Fibroblast of the aortic adventitia (primary cell): Measurements from ENCODE around the gene SLC28A1. TPM values are rescaled to one million over a fixed set of nuclear protein-coding genes. Genes with fewer than 3 reads are reported as not detected.

Experiments used
- DNase-seq: peaks from one replicate; pipeline ENCODE4 v3.0.0-alpha.2; 2010; ENCODE audit warnings: low read depth
- H3K4me3 ChIP-seq: 2 replicates; pipeline ENCODE4 v1.5.1; 2011; ENCODE audit warnings: low read depth, mild to moderate bottlenecking, control low read depth, low read length, moderate library complexity
- CTCF ChIP-seq: IDR thresholded peaks from 2 replicates; pipeline ENCODE4 v1.5.1; 2011; ENCODE audit warnings: mild to moderate bottlenecking, low read length, control low read depth, inconsistent platforms; ENCODE audit not compliant: insufficient read depth
- total RNA-seq: library from RNA; depleted of rRNA; stranded (reverse); fragments of >200 nt; gene quantifications from 2 replicates; pipeline ENCODE4 v1.2.3, GENCODE V29; 2012; ENCODE audit warnings: low replicate concordance

Gene SLC28A1
- total RNA-seq, 1 donor, result not detected

GRCh38 chr15:84929795-84930603 is 45.5 kb downstream of the SLC28A1 start:
- no peak overlapping the region for H3K4me3 ChIP-seq
- peak; percentile 33 for DNase-seq
- no peak for TF ChIP-seq CTCF

- no peak overlapping the region for H3K4me3 ChIP-seq
- no peak for DNase-seq
- peak; percentile 5 for TF ChIP-seq CTCF
These were observed 50.7 kb downstream of the SLC28A1 start for GRCh38 chr15:84934942-84935729.

- no peak overlapping the region for H3K4me3 ChIP-seq
- DNase-seq, result no peak
- TF ChIP-seq CTCF, result no peak
These were observed 52.7 kb downstream of the SLC28A1 start for GRCh38 chr15:84937144-84937543.

- no peak for DNase-seq
- no peak for TF ChIP-seq CTCF
- H3K4me3 ChIP-seq, result no peak overlapping the region
These were observed 54.3 kb downstream of the SLC28A1 start for GRCh38 chr15:84938726-84939125.

GRCh38 chr15:84940399-84940798 is 55.9 kb downstream of the SLC28A1 start:
- TF ChIP-seq CTCF, result no peak
- no peak for DNase-seq
- no peak overlapping the region for H3K4me3 ChIP-seq

GRCh38 chr15:84942456-84942855 is 58.0 kb downstream of the SLC28A1 start:
- no peak for TF ChIP-seq CTCF
- DNase-seq, result no peak
- H3K4me3 ChIP-seq, result no peak overlapping the region
